Memory B cell (primary cell): Measurements from ENCODE around the gene TMEM178B.

ENCODE experiments used
- ATAC-seq: fragments of 150-1000 bp; cut with Tn5 transposase; 2 replicates; pipeline ENCODE4 v1.10.0; 2021; ENCODE audit warnings: low read depth, mild to moderate bottlenecking, moderate library complexity
- DNase-seq, 2 donors: peaks; one replicate each; pipeline ENCODE4 v3.0.0; 2022; ENCODE audit warnings: low spot score in 2 of 2
- H3K27ac Mint-ChIP-seq: one replicate; pipeline ENCODE4 v1.8.0; 2022; ENCODE audit warnings: mild to moderate bottlenecking, moderate library complexity, mixed read lengths
- H3K27me3 Mint-ChIP-seq: one replicate; pipeline ENCODE4 v1.8.0; 2022; ENCODE audit warnings: mixed read lengths
- H3K36me3 Mint-ChIP-seq: one replicate; pipeline ENCODE4 v1.8.0; 2022; ENCODE audit warnings: mild to moderate bottlenecking, mixed read lengths
- H3K4me1 Mint-ChIP-seq: one replicate; pipeline ENCODE4 v1.8.0; 2022; ENCODE audit warnings: mixed read lengths
- H3K4me3 Mint-ChIP-seq: one replicate; pipeline ENCODE4 v1.8.0; 2022; ENCODE audit warnings: mild to moderate bottlenecking, moderate library complexity, mixed read lengths
- H3K9me3 Mint-ChIP-seq: one replicate; pipeline ENCODE4 v1.8.0; 2022; ENCODE audit warnings: mixed read lengths

Gene TMEM178B

GRCh38 chr7:141527076-141527475 lies 453.2 kb downstream of the TMEM178B start:
- Mint-ChIP-seq H3K36me3 (no peaks in the 10 kb centered on the region), H3K27ac (no peak overlapping the region), H3K27me3 (peaks cover 13% of the 10 kb centered on the region), H3K4me3 (no peak overlapping the region), H3K9me3 (peaks cover 1% of the 10 kb centered on the region), H3K4me1 (no peaks in the 10 kb centered on the region)
- no peak for DNase-seq
- no peak for ATAC-seq

- Mint-ChIP-seq H3K27ac (no peak overlapping the region), H3K36me3 (no peaks in the 10 kb centered on the region), H3K9me3 (peaks cover 1% of the 10 kb centered on the region), H3K4me3 (no peak overlapping the region), H3K4me1 (no peaks in the 10 kb centered on the region), H3K27me3 (peaks cover 13% of the 10 kb centered on the region)
- ATAC-seq (no peak), DNase-seq (no peak)
These were observed 454.5 kb downstream of the TMEM178B start for GRCh38 chr7:141528399-141528798.
